Measurements from ENCODE around the gene UNC45B. TPM values are rescaled to one million over a fixed set of nuclear protein-coding genes. Genes with fewer than 3 reads are reported as not detected.

UNC45B gene
- total and polyA plus RNA-seq, 2 of the 13 experiments (the other 11 are each of a cell fraction or from before 2014, with no cell fraction given), result 0.01 TPM; not detected in 1

GRCh38 chr17:35121315-35121714 lies 26.3 kb upstream of the UNC45B start, which contains the start of gene FNDC8:
FNDC8 (plus strand) TSS chr17:35121615; CDS start chr17:35121694, 79 bp downstream.
- Histone ChIP-seq H3K4me2 (ENCODE audit: low read depth, low read length) (no peak within 1 kb of the TSS), H3K9ac (ENCODE audit: insufficient read depth, low read depth, low read length) (no peak within 1 kb of the TSS), H3K4me1 (ENCODE audit: insufficient read depth, low read length) (peaks cover 29% of the 10 kb centered on the region), H3K9me3 (ENCODE audit: low read length) (no peaks in the 10 kb centered on the region), H4K20me1 (ENCODE audit: insufficient read depth, low read length) (no peaks in the 10 kb centered on the region), H3K4me3 (replicated peaks in 1 of 3; ENCODE audit: insufficient read depth in 1 of 3, low read depth in 2 of 3, low read length in 3 of 3) (no peak within 1 kb of the TSS), H3K79me2 (ENCODE audit: insufficient read depth, low read length) (peaks cover 4% of the 10 kb centered on the region), H3K27ac (ENCODE audit: extremely low read length, insufficient read depth, low read length) (no peak within 1 kb of the TSS), H2AFZ (ENCODE audit: low read length) (no peak within 1 kb of the TSS), H3K36me3 (replicated peaks in 1 of 2; ENCODE audit: control insufficient read depth in 1 of 2, insufficient read depth in 2 of 2, low read length in 2 of 2) (no peaks in the 10 kb centered on the region), H3K27me3 (ENCODE audit: control insufficient read depth in 1 of 2, insufficient read depth in 2 of 2, low read length in 2 of 2) (no peaks in the 10 kb centered on the region; a peak in 1 of 5 replicates)
- BruUV-seq (replicated peaks), result no TSS peak
- in situ Hi-C loops (cut with HindIII; ENCODE audit: extremely low pct_ligation_motif_present, low pct_unique_long_range_greater_than_20kb) (loop anchor here (5.0 to 25.0 kb wide), 3 partner anchors 124 to 697 kb away; partner anchors contain the start of gene TMEM132E), intact Hi-C loops (cut with micrococcal nuclease; ENCODE audit: unreplicated experiment) (no loop called here)
- CTCF ChIA-PET (ENCODE audit: low intra/inter-chr PET ratio, low total read pairs), result no interaction called here
- TF ChIP-seq MLLT10 (CRISPR knock-in tag; IDR thresholded peaks at IDR 0.05) (no peak), ZBTB38 (CRISPR knock-in tag; IDR thresholded peaks at IDR 0.05) (no peak), SMARCE1 (IDR thresholded peaks at IDR 0.05; ENCODE audit: borderline replicate concordance) (no peak), ZSCAN5A (CRISPR knock-in tag; IDR thresholded peaks at IDR 0.05; ENCODE audit: borderline replicate concordance) (no peak), IKZF1 (IDR thresholded peaks at IDR 0.05) (no peak)
- FAIRE-seq, result no peak
- WGBS (ENCODE audit: low lambda C conversion rate), result 92% methylated on average over 1 of the region's 3 CpGs
- no peak for ATAC-seq
- DNase-seq (ENCODE audit: low spot score), result no peak
- POLR2A ChIA-PET, result interaction anchor here (2.9 kb wide), 1 partner anchor 58 kb away, joined by 8 read pairs; the partner anchor contains the start of gene RFFL

GRCh38 chr17:35127751-35128514 lies 19.7 kb upstream of the UNC45B start:
- intact Hi-C loops (cut with micrococcal nuclease; ENCODE audit: unreplicated experiment), result no loop called here
- H3K4me2 ChIP-seq (ENCODE audit: low read depth, low read length), result no peak overlapping the region
- POLR2A ChIA-PET, result interaction anchor here (1.3 kb wide), 1 partner anchor 147 kb away, joined by 3 read pairs; no protein-coding TSS in a partner anchor
- in situ Hi-C loops (cut with HindIII; ENCODE audit: extremely low pct_ligation_motif_present, low pct_unique_long_range_greater_than_20kb), result loop anchor here (10.0 kb wide), 1 partner anchor 703 kb away; no protein-coding TSS in a partner anchor
- no TSS peak for BruUV-seq (replicated peaks)
- CTCF ChIA-PET (ENCODE audit: low intra/inter-chr PET ratio, low total read pairs), result no interaction called here
- peaks cover 1 to 15% of the 10 kb centered on the region in 2 experiments; a peak in 2 of 5 replicates for H3K36me3 ChIP-seq (replicated peaks in 1 of 2; ENCODE audit: control insufficient read depth in 1 of 2, insufficient read depth in 2 of 2, low read length in 2 of 2)
- no peaks in the 10 kb centered on the region for H3K9me3 ChIP-seq (ENCODE audit: low read length)
- no peaks in the 10 kb centered on the region for H4K20me1 ChIP-seq (ENCODE audit: insufficient read depth, low read length)
- DNase-seq (ENCODE audit: low spot score) (no peak), FAIRE-seq (no peak), ATAC-seq (no peak)
- no peaks in the 10 kb centered on the region for H3K27me3 ChIP-seq (ENCODE audit: control insufficient read depth in 1 of 2, insufficient read depth in 2 of 2, low read length in 2 of 2)
- WGBS (ENCODE audit: low lambda C conversion rate), result 86% methylated on average over 11 of the region's 11 CpGs
- no peaks in the 10 kb centered on the region for H3K79me2 ChIP-seq (ENCODE audit: insufficient read depth, low read length)
- no peaks in the 10 kb centered on the region for H3K4me1 ChIP-seq (ENCODE audit: insufficient read depth, low read length)
- no peak overlapping the region for H3K4me3 ChIP-seq (replicated peaks in 1 of 3; ENCODE audit: insufficient read depth in 1 of 3, low read depth in 2 of 3, low read length in 3 of 3)
- H2AFZ ChIP-seq (ENCODE audit: low read length), result no peak overlapping the region
- no peak overlapping the region for H3K9ac ChIP-seq (ENCODE audit: insufficient read depth, low read depth, low read length)
- H3K27ac ChIP-seq (ENCODE audit: extremely low read length, insufficient read depth, low read length), result no peak overlapping the region
- TF ChIP-seq ZKSCAN8 (CRISPR knock-in tag; IDR thresholded peaks at IDR 0.05; ENCODE audit: borderline replicate concordance) (no peak), THAP7 (CRISPR knock-in tag; IDR thresholded peaks at IDR 0.05) (no peak), ZNF572 (CRISPR knock-in tag; IDR thresholded peaks at IDR 0.05) (no peak), MNT (IDR thresholded peaks at IDR 0.05) (no peak), ZNF30 (CRISPR knock-in tag; IDR thresholded peaks at IDR 0.05) (no peak)
